CD14-positive monocyte (primary cell): ENCODE data around the gene AHSG. TPM values are rescaled to one million over a fixed set of nuclear protein-coding genes. Genes with fewer than 3 reads are reported as not detected.

Source experiments
- DNase-seq, 3 donors: peaks; one replicate each; pipeline ENCODE4 v3.0.0-alpha.2; 2011 to 2022
- H2AFZ ChIP-seq: 2 replicates; pipeline ENCODE4 v1.6.0; 2012; ENCODE audit warnings: mild to moderate bottlenecking, low read depth, low read length, inconsistent platforms; ENCODE audit not compliant: insufficient read depth, poor library complexity, severe bottlenecking
- H3K27ac ChIP-seq, 2 donors: 1 replicate in 1 of 2; 2 replicates in 1 of 2; pipeline ENCODE4 v1.5.1; 2012 to 2013; ENCODE audit warnings: low read length in 2 of 2, control low read depth in 1 of 2, inconsistent platforms in 1 of 2, low read depth in 1 of 2, mild to moderate bottlenecking in 1 of 2
- H3K27me3 ChIP-seq, 2 donors: one replicate each; pipeline versions ENCODE4 v1.6.0 to v1.6.1; 2011 to 2013; ENCODE audit warnings: low read length in 2 of 2; ENCODE audit not compliant: control insufficient read depth in 2 of 2, insufficient read depth in 2 of 2
- H3K36me3 ChIP-seq, 2 donors: replicated peaks in 1 of 2; 1 replicate in 1 of 2; 2 replicates in 1 of 2; pipeline versions ENCODE4 v1.5.1 to v1.6.1; 2012 to 2013; ENCODE audit warnings: low read length in 2 of 2, control low read depth in 1 of 2, inconsistent platforms in 1 of 2, mild to moderate bottlenecking in 1 of 2; ENCODE audit not compliant: insufficient read depth in 2 of 2, control insufficient read depth in 1 of 2
- H3K4me1 ChIP-seq, 2 donors: 1 replicate in 1 of 2; 2 replicates in 1 of 2; pipeline versions ENCODE4 v1.5.1 to v1.6.1; 2012 to 2013; ENCODE audit warnings: low read length in 2 of 2, control low read depth in 1 of 2, inconsistent platforms in 1 of 2, mild to moderate bottlenecking in 1 of 2, moderate library complexity in 1 of 2; ENCODE audit not compliant: insufficient read depth in 2 of 2, control insufficient read depth in 1 of 2
- H3K4me2 ChIP-seq: replicated peaks from 2 replicates; pipeline ENCODE3; 2012; ENCODE audit warnings: low read length, moderate library complexity, mild to moderate bottlenecking; ENCODE audit not compliant: poor library complexity, severe bottlenecking; ENCODE audit errors: extremely low read depth
- H3K4me3 ChIP-seq, 3 experiments: fragments of 200-600 bp in 1 of 3; sonication (generic) in 1 of 3; replicated peaks in 1 of 3; 1 replicate in 2 of 3; 2 replicates in 1 of 3; pipeline ENCODE4 v1.5.1; 2011 to 2013; ENCODE audit warnings: low read length in 3 of 3, mild to moderate bottlenecking in 3 of 3, control low read depth in 2 of 3, low read depth in 2 of 3, inconsistent platforms in 1 of 3, moderate library complexity in 1 of 3
- H3K79me2 ChIP-seq: 2 replicates; pipeline ENCODE4 v1.6.0; 2012; ENCODE audit warnings: mild to moderate bottlenecking, control low read depth, inconsistent platforms, low read length, moderate library complexity; ENCODE audit not compliant: insufficient read depth
- H3K9ac ChIP-seq: 2 replicates; pipeline ENCODE4 v1.6.0; 2017; ENCODE audit warnings: low read length, mild to moderate bottlenecking; ENCODE audit not compliant: insufficient read depth, poor library complexity, severe bottlenecking
- H3K9me3 ChIP-seq, 2 donors: replicated peaks in 1 of 2; 1 replicate in 1 of 2; 2 replicates in 1 of 2; pipeline versions ENCODE4 v1.5.1 to v1.6.1; 2012 to 2013; ENCODE audit warnings: low read length in 2 of 2, control low read depth in 1 of 2; ENCODE audit not compliant: control insufficient read depth in 1 of 2, insufficient read depth in 1 of 2
- H4K20me1 ChIP-seq: 2 replicates; pipeline ENCODE4 v1.6.0; 2012; ENCODE audit warnings: mild to moderate bottlenecking, low read length, control low read depth, moderate library complexity; ENCODE audit not compliant: insufficient read depth
- H3K27ac Mint-ChIP-seq, 7 donors: one replicate each; pipeline ENCODE4 v1.8.0; 2020; ENCODE audit warnings: mild to moderate bottlenecking in 7 of 7, mixed read lengths in 7 of 7, moderate library complexity in 6 of 7, inconsistent platforms in 2 of 7
- H3K27me3 Mint-ChIP-seq, 3 donors: one replicate each; pipeline ENCODE4 v1.8.0; 2021 to 2022; ENCODE audit warnings: low read depth in 3 of 3, mild to moderate bottlenecking in 3 of 3, mixed read lengths in 3 of 3, moderate library complexity in 3 of 3, inconsistent platforms in 1 of 3
- H3K36me3 Mint-ChIP-seq, 2 donors: one replicate each; pipeline ENCODE4 v1.8.0; 2020; ENCODE audit warnings: mixed read lengths in 2 of 2, inconsistent platforms in 1 of 2, mild to moderate bottlenecking in 1 of 2
- H3K4me1 Mint-ChIP-seq: one replicate; pipeline ENCODE4 v1.8.0; 2020; ENCODE audit warnings: mild to moderate bottlenecking, mixed read lengths
- H3K4me3 Mint-ChIP-seq, 2 donors: one replicate each; pipeline ENCODE4 v1.8.0; 2020; ENCODE audit warnings: mild to moderate bottlenecking in 2 of 2, mixed read lengths in 2 of 2, moderate library complexity in 1 of 2
- H3K9me3 Mint-ChIP-seq, 7 donors: one replicate each; pipeline ENCODE4 v1.8.0; 2020 to 2022; ENCODE audit warnings: mixed read lengths in 7 of 7, mild to moderate bottlenecking in 6 of 7, moderate library complexity in 6 of 7, inconsistent platforms in 2 of 7
- WGBS: methylation state at CpG from one replicate; pipeline ENCODE4 v1.1.5; 2013; ENCODE audit warnings: missing lambda C conversion rate; ENCODE audit not compliant: insufficient coverage; 5-methylcytosine and 5-hydroxymethylcytosine counted together
- intact Hi-C, 2 donors: fragments of 100-400 bp; cut with micrococcal nuclease; formaldehyde crosslinking; loops; one replicate each; pipeline versions ENCODE4 v1.15.0 to v1.15.1; 2023
- polyA plus RNA-seq, 3 donors: library from polyadenylated mRNA; depleted of rRNA in 1 of 3; unstranded in 2 of 3; stranded (reverse) in 1 of 3; fragments of 300-500 nt in 2 of 3; fragments of >200 nt in 1 of 3; fragmentation: Illumina TruSeq in 2 of 3; gene quantifications; 1 replicate in 2 of 3; 2 replicates in 1 of 3; pipeline ENCODE4 v1.2.3, GENCODE V29; 2012 to 2021
- TF ChIP-seq, protein P1 (sequence below): fragments of 200-600 bp; IDR thresholded peaks from one replicate; pipeline ENCODE4 v1.8.0; 2022; ENCODE audit warnings: antibody characterized with exemption, mild to moderate bottlenecking

The AHSG gene
- polyA plus RNA-seq, 3 donors, result not detected

DNA sequence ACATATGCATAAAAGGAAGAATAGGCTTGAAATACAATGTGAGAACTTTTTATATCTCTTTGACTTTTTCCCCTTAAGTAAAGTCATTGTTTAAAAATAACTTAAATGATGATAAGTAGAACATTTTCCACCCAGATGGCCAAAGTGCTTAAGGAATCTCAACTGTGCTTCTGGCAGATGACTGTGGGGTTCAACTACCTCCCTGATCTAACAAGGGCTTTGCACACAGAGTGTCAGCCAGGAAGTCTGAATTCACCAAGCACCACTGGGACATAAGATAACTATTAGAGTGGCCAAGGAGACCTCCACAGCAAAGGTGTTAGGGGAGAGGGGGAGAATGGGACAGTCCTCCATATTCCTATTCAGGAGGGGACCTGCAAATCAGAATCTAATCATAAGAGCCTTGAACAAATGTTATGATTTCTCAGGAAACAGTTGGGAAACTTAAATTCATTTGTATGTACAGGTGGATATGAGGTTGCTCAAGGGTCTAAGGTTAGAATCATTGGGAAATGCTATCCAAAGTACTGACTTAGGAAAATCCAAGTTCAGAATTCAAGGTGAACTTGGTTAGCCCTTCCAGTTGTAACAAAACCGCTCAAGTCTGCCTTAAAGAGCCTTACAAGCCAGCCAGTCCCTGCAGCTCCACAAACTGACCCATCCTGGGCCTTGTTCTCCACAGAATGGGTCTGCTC, 27.1 kb downstream of the AHSG start, which contains the start of gene FETUB:
Gene FETUB (plus strand): TSS at position 622 of the 695 bp plus-strand sequence. CDS start 62 bp downstream, at position 684.
- Histone ChIP-seq H3K79me2 (no peaks in the 10 kb centered on the region), H3K36me3 (no peaks in the 10 kb centered on the region), H3K4me3 (no peak within 1 kb of the TSS), H4K20me1 (no peaks in the 10 kb centered on the region), H3K4me1 (no peaks in the 10 kb centered on the region), H3K27ac (no peak within 1 kb of the TSS), H3K9ac (no peak within 1 kb of the TSS), H3K9me3 (no peaks in the 10 kb centered on the region), H2AFZ (no peak within 1 kb of the TSS), H3K27me3 (peaks cover 0 to 2% of the 10 kb centered on the region in 2 donors), H3K4me2 (no peak within 1 kb of the TSS)
- 89% methylated on average over 1 of the region's 1 CpG for WGBS
- peaks cover 0 to 6% (median 2%) of the 10 kb centered on the region in 7 donors for H3K9me3 Mint-ChIP-seq
- no peak within 1 kb of the TSS for H3K4me3 Mint-ChIP-seq
- intact Hi-C loops, result no loop called here
- H3K36me3 Mint-ChIP-seq, result no peaks in the 10 kb centered on the region
- H3K4me1 Mint-ChIP-seq, result no peaks in the 10 kb centered on the region
- H3K27ac Mint-ChIP-seq, result no peak within 1 kb of the TSS
- no peak for DNase-seq
- TF ChIP-seq, protein P1, sequence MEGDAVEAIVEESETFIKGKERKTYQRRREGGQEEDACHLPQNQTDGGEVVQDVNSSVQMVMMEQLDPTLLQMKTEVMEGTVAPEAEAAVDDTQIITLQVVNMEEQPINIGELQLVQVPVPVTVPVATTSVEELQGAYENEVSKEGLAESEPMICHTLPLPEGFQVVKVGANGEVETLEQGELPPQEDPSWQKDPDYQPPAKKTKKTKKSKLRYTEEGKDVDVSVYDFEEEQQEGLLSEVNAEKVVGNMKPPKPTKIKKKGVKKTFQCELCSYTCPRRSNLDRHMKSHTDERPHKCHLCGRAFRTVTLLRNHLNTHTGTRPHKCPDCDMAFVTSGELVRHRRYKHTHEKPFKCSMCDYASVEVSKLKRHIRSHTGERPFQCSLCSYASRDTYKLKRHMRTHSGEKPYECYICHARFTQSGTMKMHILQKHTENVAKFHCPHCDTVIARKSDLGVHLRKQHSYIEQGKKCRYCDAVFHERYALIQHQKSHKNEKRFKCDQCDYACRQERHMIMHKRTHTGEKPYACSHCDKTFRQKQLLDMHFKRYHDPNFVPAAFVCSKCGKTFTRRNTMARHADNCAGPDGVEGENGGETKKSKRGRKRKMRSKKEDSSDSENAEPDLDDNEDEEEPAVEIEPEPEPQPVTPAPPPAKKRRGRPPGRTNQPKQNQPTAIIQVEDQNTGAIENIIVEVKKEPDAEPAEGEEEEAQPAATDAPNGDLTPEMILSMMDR, result no peak
- H3K27me3 Mint-ChIP-seq, result peaks cover 7 to 17% (median 14%) of the 10 kb centered on the region in 3 donors

DNA sequence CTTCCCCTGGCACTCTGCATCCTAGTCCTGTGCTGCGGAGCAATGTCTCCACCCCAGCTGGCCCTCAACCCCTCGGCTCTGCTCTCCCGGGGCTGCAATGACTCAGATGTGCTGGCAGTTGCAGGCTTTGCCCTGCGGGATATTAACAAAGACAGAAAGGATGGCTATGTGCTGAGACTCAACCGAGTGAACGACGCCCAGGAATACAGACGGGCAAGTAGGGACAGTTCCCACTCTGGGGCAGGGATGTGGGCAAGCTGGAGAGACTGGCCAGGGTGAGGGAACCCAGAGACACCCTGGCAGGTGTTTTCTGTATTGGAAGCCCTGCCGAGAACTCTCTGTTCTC, 27.6 kb downstream of the AHSG start:
- Histone ChIP-seq H3K79me2 (no peaks in the 10 kb centered on the region), H3K4me3 (no peak overlapping the region), H3K27me3 (peaks cover 0 to 2% of the 10 kb centered on the region in 2 donors), H2AFZ (no peak overlapping the region), H3K4me2 (no peak overlapping the region), H3K9me3 (no peaks in the 10 kb centered on the region), H3K9ac (no peak overlapping the region), H3K27ac (no peak overlapping the region), H4K20me1 (no peaks in the 10 kb centered on the region), H3K4me1 (no peaks in the 10 kb centered on the region), H3K36me3 (no peaks in the 10 kb centered on the region)
- TF ChIP-seq, protein P1, result no peak
- Mint-ChIP-seq H3K36me3 (no peaks in the 10 kb centered on the region), H3K4me3 (no peak overlapping the region), H3K4me1 (no peaks in the 10 kb centered on the region), H3K9me3 (peaks cover 0 to 6% (median 2%) of the 10 kb centered on the region in 7 donors), H3K27ac (no peak overlapping the region), H3K27me3 (peaks cover 7 to 19% (median 14%) of the 10 kb centered on the region in 3 donors)
- 90% methylated on average over 8 of the region's 9 CpGs for WGBS
- intact Hi-C loops, result no loop called here
- DNase-seq, result no peak
